HCT116 (cell line): ENCODE results near the gene LAMA4.

Experiments
- EGR1 ChIP-seq: IDR thresholded peaks from 2 replicates; pipeline ENCODE4 v1.6.1; 2012; ENCODE audit warnings: low read depth
- EZH2 ChIP-seq: fragments of 200-600 bp; sonication (generic); IDR thresholded peaks from 2 replicates; pipeline ENCODE4 v1.6.1; 2017; ENCODE audit warnings: antibody characterized with exemption, mixed run types
- POLR2A ChIP-seq: IDR thresholded peaks from 2 replicates; pipeline ENCODE4 v1.7.0; 2011; ENCODE audit warnings: borderline replicate concordance; ENCODE audit not compliant: insufficient read depth, insufficient read length; ENCODE audit errors: extremely low read depth
- RAD21 ChIP-seq: IDR thresholded peaks from 2 replicates; pipeline ENCODE4 v1.6.1; 2012; ENCODE audit warnings: low read depth, mild to moderate bottlenecking
- SP1 ChIP-seq: IDR thresholded peaks from 2 replicates; pipeline ENCODE4 v1.6.1; 2012; ENCODE audit warnings: low read depth
- YY1 ChIP-seq: IDR thresholded peaks from 2 replicates; pipeline ENCODE4 v1.6.1; 2011; ENCODE audit warnings: low read length, low read depth, moderate library complexity, mild to moderate bottlenecking; ENCODE audit not compliant: insufficient replicate concordance; ENCODE audit errors: extremely low read depth
- TF ChIP-seq, protein P1 (sequence below): IDR thresholded peaks from 2 replicates; pipeline ENCODE4 v1.6.1; 2011; ENCODE audit warnings: mild to moderate bottlenecking, low read length, moderate library complexity; ENCODE audit not compliant: insufficient replicate concordance; ENCODE audit errors: extremely low read depth
- TF ChIP-seq, protein P2 (sequence below), 3 experiments: fragments of 200-600 bp in 1 of 3; sonication (generic) in 1 of 3; IDR thresholded peaks in 2 of 3; conservative IDR thresholded peaks in 1 of 3; 2 replicates each; pipeline ENCODE4 v1.5.1; 2012 to 2017; ENCODE audit warnings: low read depth in 2 of 3, low read length in 2 of 3, antibody characterized with exemption in 1 of 3, borderline replicate concordance in 1 of 3, control low read depth in 1 of 3, mild to moderate bottlenecking in 1 of 3, mixed read lengths in 1 of 3, mixed run types in 1 of 3, moderate library complexity in 1 of 3; ENCODE audit not compliant: insufficient read depth in 1 of 3
- TF ChIP-seq, protein P3 (sequence below): IDR thresholded peaks from 2 replicates; pipeline ENCODE4 v1.6.1; 2012

DNA sequence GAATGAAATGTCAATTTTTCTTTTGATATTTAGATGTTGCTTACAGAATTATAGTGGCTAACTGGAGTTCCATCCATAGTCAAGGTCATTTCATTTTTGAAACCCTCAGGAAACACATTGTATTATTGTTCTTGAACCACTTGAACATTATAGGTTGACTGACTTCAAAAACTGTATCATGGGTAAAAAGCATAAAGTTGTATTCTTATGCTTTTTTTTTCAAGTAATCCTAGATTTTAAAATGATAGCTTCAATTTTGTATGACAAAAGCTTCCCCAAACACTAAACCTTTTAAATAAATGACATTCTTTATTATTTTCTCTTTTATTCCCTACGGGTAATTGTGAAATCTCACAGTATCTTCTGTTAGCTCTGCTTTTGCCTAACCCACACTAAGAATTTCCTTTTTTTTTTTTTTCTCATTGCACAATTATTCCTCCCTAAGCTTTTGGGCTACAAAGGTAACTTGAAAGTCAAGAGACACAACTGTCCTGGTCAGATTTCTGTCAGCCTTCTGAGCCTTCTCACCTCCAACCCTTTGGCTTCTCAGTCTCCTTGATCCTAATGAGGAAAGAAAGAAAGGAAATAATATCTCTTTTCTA, 36.9 kb upstream of the LAMA4 start:
- TF ChIP-seq POLR2A (no peak), SP1 (no peak), EZH2 (no peak), YY1 (no peak), RAD21 (no peak), EGR1 (no peak)
- TF ChIP-seq, protein P1, sequence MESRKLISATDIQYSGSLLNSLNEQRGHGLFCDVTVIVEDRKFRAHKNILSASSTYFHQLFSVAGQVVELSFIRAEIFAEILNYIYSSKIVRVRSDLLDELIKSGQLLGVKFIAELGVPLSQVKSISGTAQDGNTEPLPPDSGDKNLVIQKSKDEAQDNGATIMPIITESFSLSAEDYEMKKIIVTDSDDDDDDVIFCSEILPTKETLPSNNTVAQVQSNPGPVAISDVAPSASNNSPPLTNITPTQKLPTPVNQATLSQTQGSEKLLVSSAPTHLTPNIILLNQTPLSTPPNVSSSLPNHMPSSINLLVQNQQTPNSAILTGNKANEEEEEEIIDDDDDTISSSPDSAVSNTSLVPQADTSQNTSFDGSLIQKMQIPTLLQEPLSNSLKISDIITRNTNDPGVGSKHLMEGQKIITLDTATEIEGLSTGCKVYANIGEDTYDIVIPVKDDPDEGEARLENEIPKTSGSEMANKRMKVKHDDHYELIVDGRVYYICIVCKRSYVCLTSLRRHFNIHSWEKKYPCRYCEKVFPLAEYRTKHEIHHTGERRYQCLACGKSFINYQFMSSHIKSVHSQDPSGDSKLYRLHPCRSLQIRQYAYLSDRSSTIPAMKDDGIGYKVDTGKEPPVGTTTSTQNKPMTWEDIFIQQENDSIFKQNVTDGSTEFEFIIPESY: no peak
- TF ChIP-seq, protein P2, sequence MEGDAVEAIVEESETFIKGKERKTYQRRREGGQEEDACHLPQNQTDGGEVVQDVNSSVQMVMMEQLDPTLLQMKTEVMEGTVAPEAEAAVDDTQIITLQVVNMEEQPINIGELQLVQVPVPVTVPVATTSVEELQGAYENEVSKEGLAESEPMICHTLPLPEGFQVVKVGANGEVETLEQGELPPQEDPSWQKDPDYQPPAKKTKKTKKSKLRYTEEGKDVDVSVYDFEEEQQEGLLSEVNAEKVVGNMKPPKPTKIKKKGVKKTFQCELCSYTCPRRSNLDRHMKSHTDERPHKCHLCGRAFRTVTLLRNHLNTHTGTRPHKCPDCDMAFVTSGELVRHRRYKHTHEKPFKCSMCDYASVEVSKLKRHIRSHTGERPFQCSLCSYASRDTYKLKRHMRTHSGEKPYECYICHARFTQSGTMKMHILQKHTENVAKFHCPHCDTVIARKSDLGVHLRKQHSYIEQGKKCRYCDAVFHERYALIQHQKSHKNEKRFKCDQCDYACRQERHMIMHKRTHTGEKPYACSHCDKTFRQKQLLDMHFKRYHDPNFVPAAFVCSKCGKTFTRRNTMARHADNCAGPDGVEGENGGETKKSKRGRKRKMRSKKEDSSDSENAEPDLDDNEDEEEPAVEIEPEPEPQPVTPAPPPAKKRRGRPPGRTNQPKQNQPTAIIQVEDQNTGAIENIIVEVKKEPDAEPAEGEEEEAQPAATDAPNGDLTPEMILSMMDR (IDR thresholded peaks at IDR 0.05 in 2 of 3, conservative IDR thresholded peaks at IDR 0.05 in 1 of 3; ENCODE audit: borderline replicate concordance in 1 of 3, insufficient read depth in 1 of 3, low read depth in 2 of 3, low read length in 2 of 3): no peak
- TF ChIP-seq, protein P3, sequence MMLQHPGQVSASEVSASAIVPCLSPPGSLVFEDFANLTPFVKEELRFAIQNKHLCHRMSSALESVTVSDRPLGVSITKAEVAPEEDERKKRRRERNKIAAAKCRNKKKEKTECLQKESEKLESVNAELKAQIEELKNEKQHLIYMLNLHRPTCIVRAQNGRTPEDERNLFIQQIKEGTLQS: no peak
